Measurements from ENCODE around the gene KCTD21. TPM values are rescaled to one million over a fixed set of nuclear protein-coding genes. Genes with fewer than 3 reads are reported as not detected.

The KCTD21 gene
- total and polyA plus RNA-seq, 2 donors (not counting 1 experiment from before 2014, with no cell fraction given): 4.3 to 8.0 TPM

GRCh38 chr11:78163828-78164227 is 24.6 kb downstream of the KCTD21 start:
- H4K20me1 ChIP-seq (ENCODE audit: control insufficient read depth, insufficient read depth, low read length, poor library complexity, severe bottlenecking): no peaks in the 10 kb centered on the region
- CTCF ChIA-PET: no interaction called here
- no peak for ATAC-seq (ENCODE audit: low read depth)
- no peak for DNase-seq
- no peaks in the 10 kb centered on the region for H3K36me3 ChIP-seq (replicated peaks in 1 of 2; ENCODE audit: control extremely low read depth in 1 of 2, control insufficient read depth in 1 of 2, extremely low read depth in 1 of 2, insufficient read depth in 2 of 2, low read length in 1 of 2)
- Mint-ChIP-seq H3K27ac (no peak overlapping the region), H3K4me3 (no peak overlapping the region), H3K9me3 (ENCODE audit: insufficient read depth) (no peaks in the 10 kb centered on the region), H3K4me1 (no peaks in the 10 kb centered on the region), H3K27me3 (no peaks in the 10 kb centered on the region)
- no peak overlapping the region for H2AFZ ChIP-seq (ENCODE audit: insufficient read depth, low read depth, low read length, poor library complexity, severe bottlenecking)
- no peaks in the 10 kb centered on the region for H3K27me3 ChIP-seq (replicated peaks in 1 of 4; ENCODE audit: control extremely low read depth in 1 of 4, control insufficient read depth in 3 of 4, insufficient read depth in 4 of 4, low read length in 3 of 4)
- intact Hi-C loops (cut with micrococcal nuclease): no loop called here
- H3K4me1 ChIP-seq (ENCODE audit: control insufficient read depth in 2 of 2, insufficient read depth in 2 of 2, low read length in 2 of 2): no peaks in the 10 kb centered on the region
- 90% methylated on average over 2 of the region's 2 CpGs for WGBS (ENCODE audit: insufficient coverage)
- no peak overlapping the region for H3K4me2 ChIP-seq (replicated peaks; ENCODE audit: low read depth, low read length, poor library complexity, severe bottlenecking)
- POLR2A ChIA-PET: no interaction called here
- H3K79me2 ChIP-seq (ENCODE audit: control insufficient read depth, insufficient read depth, low read length): no peaks in the 10 kb centered on the region
- TF ChIP-seq, protein P1, sequence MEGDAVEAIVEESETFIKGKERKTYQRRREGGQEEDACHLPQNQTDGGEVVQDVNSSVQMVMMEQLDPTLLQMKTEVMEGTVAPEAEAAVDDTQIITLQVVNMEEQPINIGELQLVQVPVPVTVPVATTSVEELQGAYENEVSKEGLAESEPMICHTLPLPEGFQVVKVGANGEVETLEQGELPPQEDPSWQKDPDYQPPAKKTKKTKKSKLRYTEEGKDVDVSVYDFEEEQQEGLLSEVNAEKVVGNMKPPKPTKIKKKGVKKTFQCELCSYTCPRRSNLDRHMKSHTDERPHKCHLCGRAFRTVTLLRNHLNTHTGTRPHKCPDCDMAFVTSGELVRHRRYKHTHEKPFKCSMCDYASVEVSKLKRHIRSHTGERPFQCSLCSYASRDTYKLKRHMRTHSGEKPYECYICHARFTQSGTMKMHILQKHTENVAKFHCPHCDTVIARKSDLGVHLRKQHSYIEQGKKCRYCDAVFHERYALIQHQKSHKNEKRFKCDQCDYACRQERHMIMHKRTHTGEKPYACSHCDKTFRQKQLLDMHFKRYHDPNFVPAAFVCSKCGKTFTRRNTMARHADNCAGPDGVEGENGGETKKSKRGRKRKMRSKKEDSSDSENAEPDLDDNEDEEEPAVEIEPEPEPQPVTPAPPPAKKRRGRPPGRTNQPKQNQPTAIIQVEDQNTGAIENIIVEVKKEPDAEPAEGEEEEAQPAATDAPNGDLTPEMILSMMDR (IDR thresholded peaks at IDR 0.05): no peak
- TF ChIP-seq EZH2 (IDR thresholded peaks at IDR 0.05; ENCODE audit: borderline replicate concordance, insufficient read depth, low read depth, low read length, poor library complexity, severe bottlenecking): no peak
- no peak overlapping the region for H3K9ac ChIP-seq (ENCODE audit: low read length)
- H3K4me3 ChIP-seq (ENCODE audit: control extremely low read depth in 1 of 5, extremely low read depth in 1 of 5, insufficient read depth in 1 of 5, low read depth in 2 of 5, low read length in 4 of 5): no peak overlapping the region
- no peak overlapping the region for H3K27ac ChIP-seq (ENCODE audit: low read length in 2 of 2)
- H3K9me3 ChIP-seq (ENCODE audit: control extremely low read depth in 1 of 3, control insufficient read depth in 2 of 3, insufficient read depth in 1 of 3, low read length in 2 of 3): no peaks in the 10 kb centered on the region

DNA sequence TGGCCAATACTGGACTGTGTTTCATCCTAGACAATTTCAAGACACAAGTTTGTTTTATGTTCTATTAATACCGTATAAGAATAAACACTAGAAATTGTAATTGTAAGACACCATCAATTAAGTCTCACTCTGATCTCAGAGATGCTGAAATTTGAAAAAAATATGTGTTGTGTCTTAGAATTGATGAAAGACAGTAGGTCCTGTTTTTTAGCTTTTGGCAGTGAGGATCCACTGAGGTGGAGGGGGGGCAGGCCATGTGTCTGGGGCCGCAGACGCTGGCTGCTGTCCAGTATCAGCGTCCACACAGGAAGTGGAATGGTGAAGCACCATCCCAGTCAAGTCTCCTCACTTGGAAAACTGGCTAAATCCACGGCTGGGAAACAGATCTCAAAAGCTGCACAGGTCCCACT is 26.5 kb downstream of the KCTD21 start:
- no peaks in the 10 kb centered on the region for H3K9me3 ChIP-seq (ENCODE audit: control extremely low read depth in 1 of 3, control insufficient read depth in 2 of 3, insufficient read depth in 1 of 3, low read length in 2 of 3)
- H3K79me2 ChIP-seq (ENCODE audit: control insufficient read depth, insufficient read depth, low read length): no peaks in the 10 kb centered on the region
- no peaks in the 10 kb centered on the region for H3K27me3 ChIP-seq (replicated peaks in 1 of 4; ENCODE audit: control extremely low read depth in 1 of 4, control insufficient read depth in 3 of 4, insufficient read depth in 4 of 4, low read length in 3 of 4)
- POLR2A ChIA-PET: no interaction called here
- no peak overlapping the region for H3K4me2 ChIP-seq (replicated peaks; ENCODE audit: low read depth, low read length, poor library complexity, severe bottlenecking)
- Mint-ChIP-seq H3K4me1 (no peaks in the 10 kb centered on the region), H3K9me3 (ENCODE audit: insufficient read depth) (no peaks in the 10 kb centered on the region), H3K27ac (no peak overlapping the region), H3K4me3 (no peak overlapping the region), H3K27me3 (no peaks in the 10 kb centered on the region)
- H3K36me3 ChIP-seq (replicated peaks in 1 of 2; ENCODE audit: control extremely low read depth in 1 of 2, control insufficient read depth in 1 of 2, extremely low read depth in 1 of 2, insufficient read depth in 2 of 2, low read length in 1 of 2): no peaks in the 10 kb centered on the region
- no peak overlapping the region for H3K27ac ChIP-seq (ENCODE audit: low read length in 2 of 2)
- ATAC-seq (ENCODE audit: low read depth): no peak
- intact Hi-C loops (cut with micrococcal nuclease): no loop called here
- no peak overlapping the region for H3K4me3 ChIP-seq (ENCODE audit: control extremely low read depth in 1 of 5, extremely low read depth in 1 of 5, insufficient read depth in 1 of 5, low read depth in 2 of 5, low read length in 4 of 5)
- H4K20me1 ChIP-seq (ENCODE audit: control insufficient read depth, insufficient read depth, low read length, poor library complexity, severe bottlenecking): no peaks in the 10 kb centered on the region
- CTCF ChIA-PET: no interaction called here
- WGBS (ENCODE audit: insufficient coverage): 94% methylated on average over 4 of the region's 5 CpGs
- H3K9ac ChIP-seq (ENCODE audit: low read length): no peak overlapping the region
- no peak overlapping the region for H2AFZ ChIP-seq (ENCODE audit: insufficient read depth, low read depth, low read length, poor library complexity, severe bottlenecking)
- no peak for TF ChIP-seq EZH2 (IDR thresholded peaks at IDR 0.05; ENCODE audit: borderline replicate concordance, insufficient read depth, low read depth, low read length, poor library complexity, severe bottlenecking)
- TF ChIP-seq, protein P1 (IDR thresholded peaks at IDR 0.05): no peak
- no peaks in the 10 kb centered on the region for H3K4me1 ChIP-seq (ENCODE audit: control insufficient read depth in 2 of 2, insufficient read depth in 2 of 2, low read length in 2 of 2)
- no peak for DNase-seq
